ENCODE results near the gene ANTXR1.

The ANTXR1 gene

DNA sequence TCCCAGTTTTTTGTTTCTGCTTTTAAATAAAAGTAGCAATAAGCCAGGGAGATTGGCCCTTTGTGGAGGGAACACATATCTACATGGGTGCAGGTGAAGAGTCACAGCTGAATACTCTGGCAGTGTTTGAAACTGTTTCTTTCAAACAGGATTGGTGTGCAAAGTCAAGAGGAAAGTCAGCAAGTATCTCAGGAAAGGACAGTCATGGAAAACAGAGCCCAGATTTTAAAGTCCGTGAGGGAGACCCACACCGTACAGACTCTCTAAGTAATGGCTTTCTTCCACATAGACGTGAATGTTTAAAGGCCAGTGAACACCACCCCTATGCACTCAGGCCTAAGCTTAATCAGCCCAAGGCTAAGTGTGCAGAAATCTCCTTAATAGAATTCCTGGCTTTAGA, 278.7 kb downstream of the ANTXR1 start:
- DNase-seq: no peak

DNA sequence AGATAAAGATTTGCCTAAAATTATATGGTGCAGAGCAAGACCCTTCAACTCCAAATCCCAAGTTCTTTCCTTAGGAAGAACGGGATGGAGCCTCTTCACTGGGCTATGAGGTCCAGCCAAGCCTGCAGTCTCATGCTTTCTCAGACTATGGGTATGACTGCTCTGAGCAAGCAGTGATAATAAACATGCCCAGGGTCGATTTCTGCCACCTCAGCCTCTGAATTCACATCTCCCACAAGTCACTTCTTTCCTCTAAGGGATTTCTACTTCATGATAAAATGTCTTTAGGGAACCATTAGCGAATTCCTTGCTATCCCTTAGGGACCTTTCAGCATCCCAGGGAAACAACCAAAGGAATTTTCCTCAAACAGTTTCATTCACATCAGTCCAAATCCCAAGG, 279.3 kb downstream of the ANTXR1 start:
- DNase-seq: no peak

DNA sequence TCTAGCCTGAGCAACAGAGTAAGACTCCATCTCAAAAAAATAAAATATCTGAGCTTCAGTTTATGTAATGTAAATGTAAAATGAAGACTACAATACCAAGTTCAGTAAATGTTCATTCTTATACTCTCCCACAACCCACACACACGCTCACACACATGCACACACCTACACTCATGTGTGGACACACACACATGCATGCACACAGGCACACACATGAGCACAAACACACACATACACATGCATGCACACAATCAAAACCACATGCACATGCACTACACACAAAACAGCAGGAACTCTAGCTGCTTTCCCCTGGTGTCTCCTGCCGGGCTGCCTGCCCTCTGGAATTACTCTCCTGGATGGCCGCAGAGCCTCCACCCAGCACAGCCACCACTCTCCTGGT, 283.4 kb downstream of the ANTXR1 start:
- no peak for DNase-seq

DNA sequence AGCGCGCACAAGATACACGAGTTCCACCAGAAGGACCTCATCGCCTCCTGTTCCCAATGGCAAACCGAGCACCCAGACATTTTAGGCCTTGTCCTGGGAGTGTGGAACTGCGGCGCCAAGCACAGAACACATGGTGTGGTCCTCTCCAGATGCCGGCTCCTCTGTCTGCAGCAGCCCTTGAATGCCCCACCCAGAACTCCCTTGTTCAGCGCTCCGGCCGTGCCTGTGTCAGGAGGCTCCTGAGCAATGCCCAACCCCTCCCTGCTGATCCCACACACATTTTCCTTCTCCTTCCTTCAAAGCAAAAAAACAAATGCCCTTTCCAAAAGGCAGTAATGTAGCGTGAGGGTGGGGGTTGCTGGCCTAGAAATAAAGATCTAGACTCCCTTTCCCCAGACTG, 284.2 kb downstream of the ANTXR1 start:
- DNase-seq: no peak

DNA sequence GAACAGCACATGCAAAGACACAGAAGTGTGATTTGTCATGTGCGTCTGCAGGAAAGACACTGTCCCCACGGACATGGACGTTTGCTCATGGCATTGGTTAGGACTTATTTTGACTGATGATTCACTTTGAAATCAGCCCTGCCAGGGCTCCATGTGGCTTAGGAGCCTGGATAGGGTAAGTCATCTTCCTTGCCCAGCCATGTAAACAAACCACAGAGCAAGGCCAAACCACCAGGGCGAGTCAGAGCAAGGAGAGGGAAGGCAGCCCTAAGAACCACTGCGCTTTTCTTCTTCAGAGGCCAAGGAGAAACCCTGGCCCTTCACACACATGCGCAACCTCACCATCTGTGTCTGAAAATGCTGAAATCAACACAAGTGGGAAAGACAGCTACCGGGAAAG, 285.3 kb downstream of the ANTXR1 start:
- no peak for DNase-seq

DNA sequence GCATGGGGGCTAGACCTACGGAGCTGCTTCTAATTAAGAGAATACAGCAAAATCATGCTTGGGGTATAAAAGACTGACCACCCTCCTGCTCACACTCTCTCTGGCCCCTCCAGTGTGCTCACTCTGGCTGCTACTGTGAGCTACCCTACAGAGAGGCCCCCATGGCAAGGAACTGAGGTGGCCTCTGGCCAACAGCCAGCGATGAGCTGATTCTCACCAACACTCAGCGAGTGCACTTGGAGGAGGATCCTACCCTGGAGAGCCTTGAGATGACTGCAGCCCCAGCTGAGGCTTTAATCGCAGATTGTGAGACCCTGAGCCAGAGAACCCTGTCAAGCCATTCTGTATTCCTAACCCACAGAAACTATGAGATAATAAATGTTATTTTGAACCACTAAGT, 285.9 kb downstream of the ANTXR1 start:
- DNase-seq: no peak

Data from SHP77 treated with DMSO at 0.1 percent for 48 hours (cell line).